ENCODE data around the gene SLC38A3. TPM values are rescaled to one million over a fixed set of nuclear protein-coding genes. Genes with fewer than 3 reads are reported as not detected.
A peak's percentile ranks its signal among the peaks of the same experiment; 100 is the strongest.

The SLC38A3 gene
- total and polyA plus RNA-seq, 2 experiments from 2014 or later = 0.28 to 1.3 TPM

DNA sequence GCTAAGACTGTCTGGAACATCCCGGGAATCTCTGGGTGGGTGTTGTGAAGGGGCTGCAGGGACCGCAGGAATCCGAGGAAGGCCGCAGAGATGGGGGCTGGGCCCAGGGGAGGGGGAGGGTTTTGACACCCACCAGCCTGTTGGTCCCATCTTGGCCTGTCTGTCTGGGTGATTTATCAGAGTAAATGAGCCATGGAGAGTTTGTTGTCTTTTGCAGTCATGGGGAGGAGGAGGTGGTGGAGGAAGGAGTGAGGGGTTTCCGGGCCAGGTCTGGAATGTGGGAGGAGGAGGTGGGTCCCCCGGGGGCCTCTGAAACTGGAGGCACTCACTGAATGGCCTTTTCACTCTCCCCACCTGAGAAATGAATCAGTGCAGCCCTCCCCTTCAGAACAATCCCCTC, 38.5 kb upstream of the SLC38A3 start:
- H3K36me3 Mint-ChIP-seq (ENCODE audit: low read depth) = peaks cover 19% of the 10 kb centered on the region; the same call in 2 of the 3 replicates
- Histone ChIP-seq H3K4me1 (ENCODE audit: insufficient read depth) (peaks cover 32% of the 10 kb centered on the region), H3K79me2 (replicated peaks; ENCODE audit: insufficient read depth) (peaks cover 28% of the 10 kb centered on the region), H3K27ac (ENCODE audit: low read depth) (peak overlapping the region; percentile 32; the same call in 1 of the 2 replicates), H3K27me3 (ENCODE audit: insufficient read depth) (no peaks in the 10 kb centered on the region), H2AFZ (no peak overlapping the region), H3K4me3 (no peak overlapping the region), H3K36me3 (ENCODE audit: insufficient read depth) (peaks cover 6% of the 10 kb centered on the region; the same call in 1 of the 2 replicates), H3K9me2 (ENCODE audit: insufficient read depth) (no peaks in the 10 kb centered on the region), H3F3A (replicated peaks; ENCODE audit: low read depth) (no peaks in the 10 kb centered on the region), H4K20me1 (replicated peaks; ENCODE audit: insufficient read depth) (peaks cover 14% of the 10 kb centered on the region; the same call in 1 of the 2 replicates), H3K4me2 (0 out of 2 replicates have a peak overlapping the region, but pooled peaks have one; percentile 65)
- ATAC-seq (no peak), DNase-seq (ENCODE audit: low spot score) (no peak)
- H3K27me3 Mint-ChIP-seq (ENCODE audit: insufficient read depth, low read depth, poor library complexity) = peaks cover 6% of the 10 kb centered on the region
- TF ChIP-seq NANOG (IDR thresholded peaks at IDR 0.05; ENCODE audit: borderline replicate concordance) (no peak), STAT1 (IDR thresholded peaks at IDR 0.05; ENCODE audit: unreplicated experiment) (no peak), JUNB (IDR thresholded peaks at IDR 0.05; ENCODE audit: unreplicated experiment) (no peak), EZH2phosphoT487 (IDR thresholded peaks at IDR 0.05; ENCODE audit: unreplicated experiment) (no peak), ZNF331 (CRISPR knock-in tag; IDR thresholded peaks at IDR 0.05; ENCODE audit: low read depth) (no peak), CREB1 (CRISPR knock-in tag; IDR thresholded peaks at IDR 0.05; ENCODE audit: low read depth) (no peak)
- TF ChIP-seq, protein P1, sequence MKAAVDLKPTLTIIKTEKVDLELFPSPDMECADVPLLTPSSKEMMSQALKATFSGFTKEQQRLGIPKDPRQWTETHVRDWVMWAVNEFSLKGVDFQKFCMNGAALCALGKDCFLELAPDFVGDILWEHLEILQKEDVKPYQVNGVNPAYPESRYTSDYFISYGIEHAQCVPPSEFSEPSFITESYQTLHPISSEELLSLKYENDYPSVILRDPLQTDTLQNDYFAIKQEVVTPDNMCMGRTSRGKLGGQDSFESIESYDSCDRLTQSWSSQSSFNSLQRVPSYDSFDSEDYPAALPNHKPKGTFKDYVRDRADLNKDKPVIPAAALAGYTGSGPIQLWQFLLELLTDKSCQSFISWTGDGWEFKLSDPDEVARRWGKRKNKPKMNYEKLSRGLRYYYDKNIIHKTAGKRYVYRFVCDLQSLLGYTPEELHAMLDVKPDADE (IDR thresholded peaks at IDR 0.05) = no peak
- TF ChIP-seq, protein P2, sequence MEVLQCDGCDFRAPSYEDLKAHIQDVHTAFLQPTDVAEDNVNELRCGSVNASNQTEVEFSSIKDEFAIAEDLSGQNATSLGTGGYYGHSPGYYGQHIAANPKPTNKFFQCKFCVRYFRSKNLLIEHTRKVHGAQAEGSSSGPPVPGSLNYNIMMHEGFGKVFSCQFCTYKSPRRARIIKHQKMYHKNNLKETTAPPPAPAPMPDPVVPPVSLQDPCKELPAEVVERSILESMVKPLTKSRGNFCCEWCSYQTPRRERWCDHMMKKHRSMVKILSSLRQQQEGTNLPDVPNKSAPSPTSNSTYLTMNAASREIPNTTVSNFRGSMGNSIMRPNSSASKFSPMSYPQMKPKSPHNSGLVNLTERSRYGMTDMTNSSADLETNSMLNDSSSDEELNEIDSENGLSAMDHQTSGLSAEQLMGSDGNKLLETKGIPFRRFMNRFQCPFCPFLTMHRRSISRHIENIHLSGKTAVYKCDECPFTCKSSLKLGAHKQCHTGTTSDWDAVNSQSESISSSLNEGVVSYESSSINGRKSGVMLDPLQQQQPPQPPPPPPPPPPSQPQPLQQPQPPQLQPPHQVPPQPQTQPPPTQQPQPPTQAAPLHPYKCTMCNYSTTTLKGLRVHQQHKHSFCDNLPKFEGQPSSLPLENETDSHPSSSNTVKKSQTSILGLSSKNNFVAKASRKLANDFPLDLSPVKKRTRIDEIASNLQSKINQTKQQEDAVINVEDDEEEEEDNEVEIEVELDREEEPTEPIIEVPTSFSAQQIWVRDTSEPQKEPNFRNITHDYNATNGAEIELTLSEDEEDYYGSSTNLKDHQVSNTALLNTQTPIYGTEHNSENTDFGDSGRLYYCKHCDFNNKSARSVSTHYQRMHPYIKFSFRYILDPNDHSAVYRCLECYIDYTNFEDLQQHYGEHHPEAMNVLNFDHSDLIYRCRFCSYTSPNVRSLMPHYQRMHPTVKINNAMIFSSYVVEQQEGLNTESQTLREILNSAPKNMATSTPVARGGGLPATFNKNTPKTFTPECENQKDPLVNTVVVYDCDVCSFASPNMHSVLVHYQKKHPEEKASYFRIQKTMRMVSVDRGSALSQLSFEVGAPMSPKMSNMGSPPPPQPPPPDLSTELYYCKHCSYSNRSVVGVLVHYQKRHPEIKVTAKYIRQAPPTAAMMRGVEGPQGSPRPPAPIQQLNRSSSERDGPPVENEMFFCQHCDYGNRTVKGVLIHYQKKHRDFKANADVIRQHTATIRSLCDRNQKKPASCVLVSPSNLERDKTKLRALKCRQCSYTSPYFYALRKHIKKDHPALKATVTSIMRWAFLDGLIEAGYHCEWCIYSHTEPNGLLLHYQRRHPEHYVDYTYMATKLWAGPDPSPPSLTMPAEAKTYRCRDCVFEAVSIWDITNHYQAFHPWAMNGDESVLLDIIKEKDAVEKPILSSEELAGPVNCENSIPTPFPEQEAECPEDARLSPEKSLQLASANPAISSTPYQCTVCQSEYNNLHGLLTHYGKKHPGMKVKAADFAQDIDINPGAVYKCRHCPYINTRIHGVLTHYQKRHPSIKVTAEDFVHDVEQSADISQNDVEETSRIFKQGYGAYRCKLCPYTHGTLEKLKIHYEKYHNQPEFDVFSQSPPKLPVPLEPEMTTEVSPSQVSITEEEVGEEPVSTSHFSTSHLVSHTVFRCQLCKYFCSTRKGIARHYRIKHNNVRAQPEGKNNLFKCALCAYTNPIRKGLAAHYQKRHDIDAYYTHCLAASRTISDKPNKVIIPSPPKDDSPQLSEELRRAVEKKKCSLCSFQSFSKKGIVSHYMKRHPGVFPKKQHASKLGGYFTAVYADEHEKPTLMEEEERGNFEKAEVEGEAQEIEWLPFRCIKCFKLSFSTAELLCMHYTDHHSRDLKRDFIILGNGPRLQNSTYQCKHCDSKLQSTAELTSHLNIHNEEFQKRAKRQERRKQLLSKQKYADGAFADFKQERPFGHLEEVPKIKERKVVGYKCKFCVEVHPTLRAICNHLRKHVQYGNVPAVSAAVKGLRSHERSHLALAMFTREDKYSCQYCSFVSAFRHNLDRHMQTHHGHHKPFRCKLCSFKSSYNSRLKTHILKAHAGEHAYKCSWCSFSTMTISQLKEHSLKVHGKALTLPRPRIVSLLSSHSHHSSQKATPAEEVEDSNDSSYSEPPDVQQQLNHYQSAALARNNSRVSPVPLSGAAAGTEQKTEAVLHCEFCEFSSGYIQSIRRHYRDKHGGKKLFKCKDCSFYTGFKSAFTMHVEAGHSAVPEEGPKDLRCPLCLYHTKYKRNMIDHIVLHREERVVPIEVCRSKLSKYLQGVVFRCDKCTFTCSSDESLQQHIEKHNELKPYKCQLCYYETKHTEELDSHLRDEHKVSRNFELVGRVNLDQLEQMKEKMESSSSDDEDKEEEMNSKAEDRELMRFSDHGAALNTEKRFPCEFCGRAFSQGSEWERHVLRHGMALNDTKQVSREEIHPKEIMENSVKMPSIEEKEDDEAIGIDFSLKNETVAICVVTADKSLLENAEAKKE (CRISPR knock-in tag; IDR thresholded peaks at IDR 0.05) = no peak
- TF ChIP-seq, protein P3, sequence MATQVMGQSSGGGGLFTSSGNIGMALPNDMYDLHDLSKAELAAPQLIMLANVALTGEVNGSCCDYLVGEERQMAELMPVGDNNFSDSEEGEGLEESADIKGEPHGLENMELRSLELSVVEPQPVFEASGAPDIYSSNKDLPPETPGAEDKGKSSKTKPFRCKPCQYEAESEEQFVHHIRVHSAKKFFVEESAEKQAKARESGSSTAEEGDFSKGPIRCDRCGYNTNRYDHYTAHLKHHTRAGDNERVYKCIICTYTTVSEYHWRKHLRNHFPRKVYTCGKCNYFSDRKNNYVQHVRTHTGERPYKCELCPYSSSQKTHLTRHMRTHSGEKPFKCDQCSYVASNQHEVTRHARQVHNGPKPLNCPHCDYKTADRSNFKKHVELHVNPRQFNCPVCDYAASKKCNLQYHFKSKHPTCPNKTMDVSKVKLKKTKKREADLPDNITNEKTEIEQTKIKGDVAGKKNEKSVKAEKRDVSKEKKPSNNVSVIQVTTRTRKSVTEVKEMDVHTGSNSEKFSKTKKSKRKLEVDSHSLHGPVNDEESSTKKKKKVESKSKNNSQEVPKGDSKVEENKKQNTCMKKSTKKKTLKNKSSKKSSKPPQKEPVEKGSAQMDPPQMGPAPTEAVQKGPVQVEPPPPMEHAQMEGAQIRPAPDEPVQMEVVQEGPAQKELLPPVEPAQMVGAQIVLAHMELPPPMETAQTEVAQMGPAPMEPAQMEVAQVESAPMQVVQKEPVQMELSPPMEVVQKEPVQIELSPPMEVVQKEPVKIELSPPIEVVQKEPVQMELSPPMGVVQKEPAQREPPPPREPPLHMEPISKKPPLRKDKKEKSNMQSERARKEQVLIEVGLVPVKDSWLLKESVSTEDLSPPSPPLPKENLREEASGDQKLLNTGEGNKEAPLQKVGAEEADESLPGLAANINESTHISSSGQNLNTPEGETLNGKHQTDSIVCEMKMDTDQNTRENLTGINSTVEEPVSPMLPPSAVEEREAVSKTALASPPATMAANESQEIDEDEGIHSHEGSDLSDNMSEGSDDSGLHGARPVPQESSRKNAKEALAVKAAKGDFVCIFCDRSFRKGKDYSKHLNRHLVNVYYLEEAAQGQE (IDR thresholded peaks at IDR 0.05; ENCODE audit: unreplicated experiment) = no peak
- H3K4me1 Mint-ChIP-seq = peaks cover 51% of the 10 kb centered on the region
- no peaks in the 10 kb centered on the region for H3K9me3 Mint-ChIP-seq
- H3K4me3 Mint-ChIP-seq = no peak overlapping the region; the same call in 2 of the 3 replicates
- peak overlapping the region; percentile 90 for H3K27ac Mint-ChIP-seq

Measured in GM23338 (cell line).